RWPE1 (cell line): ENCODE measurements around the gene MCUR1.

ENCODE experiments used
- CTCF ChIA-PET: fragments of 350-600 bp; sonication (Branson Sonifier 250); formaldehyde crosslinking; extraction: SDS; loops from one replicate; lab custom pipeline; 2021; lab: Yijun Ruan, JAX
- POLR2A ChIA-PET: fragments of 400-600 bp; formaldehyde crosslinking; extraction: SDS; loops from one replicate; lab custom pipeline; 2020; ENCODE audit warnings: antibody characterized with exemption; ENCODE audit not compliant: low non-redundant PET; lab: Yijun Ruan, JAX
- DNase-seq: peaks from one replicate; pipeline ENCODE4 v3.0.0; 2012; ENCODE audit warnings: low spot score
- H3K27ac ChIP-seq: fragments of 450-650 bp; 2 replicates; pipeline ENCODE4 v1.5.1; 2017
- CTCF ChIP-seq: fragments of 450-650 bp; conservative IDR thresholded peaks from 2 replicates; pipeline ENCODE4 v1.5.1; 2017; ENCODE audit warnings: low read depth, mild to moderate bottlenecking

MCUR1 gene

GRCh38 chr6:13767121-13767808 lies 47.1 kb downstream of the MCUR1 start:
- ChIA-PET POLR2A (no interaction called here), CTCF (no interaction called here)
- no peak for DNase-seq
- no peak overlapping the region for H3K27ac ChIP-seq
- no peak for TF ChIP-seq CTCF

GRCh38 chr6:13766201-13766634 lies 48.1 kb downstream of the MCUR1 start:
- H3K27ac ChIP-seq: peak overlapping the region; percentile 13; the same call in 1 of the 2 replicates
- TF ChIP-seq CTCF: no peak
- DNase-seq: peak; percentile 42
- ChIA-PET CTCF (no interaction called here), POLR2A (no interaction called here)

DNA sequence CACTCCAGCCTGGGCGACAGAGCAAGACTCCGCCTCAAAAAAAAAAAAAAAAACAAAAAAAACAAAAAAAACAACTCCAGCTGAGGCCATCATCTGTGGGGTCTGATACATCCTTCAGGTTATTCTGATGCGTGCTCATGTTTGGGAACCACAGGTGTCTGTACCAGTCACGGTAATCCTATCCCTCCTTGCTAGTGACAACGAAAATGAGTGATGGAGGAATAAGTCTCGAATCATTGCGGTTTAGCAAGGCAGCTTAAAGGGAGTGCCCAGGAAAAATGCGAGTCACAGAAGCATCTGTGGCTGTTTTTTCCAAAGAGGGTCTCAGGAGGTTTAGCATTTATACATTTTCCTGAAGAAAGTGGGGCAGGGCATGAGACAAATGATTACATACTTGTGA lies 48.8 kb downstream of the MCUR1 start:
- H3K27ac ChIP-seq: peak overlapping the region; percentile 53
- no peak for TF ChIP-seq CTCF
- POLR2A ChIA-PET: no interaction called here
- CTCF ChIA-PET: no interaction called here
- DNase-seq: no peak

- POLR2A ChIA-PET: no interaction called here
- peak overlapping the region; percentile 53 for H3K27ac ChIP-seq
- no peak for DNase-seq
- no peak for TF ChIP-seq CTCF
- CTCF ChIA-PET: no interaction called here
Observed at GRCh38 chr6:13764996-13765395, 49.4 kb downstream of the MCUR1 start.

GRCh38 chr6:13763740-13764381 lies 50.5 kb downstream of the MCUR1 start:
- ChIA-PET CTCF (no interaction called here), POLR2A (interaction anchor here (0.6 kb wide), 1 partner anchor 13 kb away, joined by 8 read pairs; no protein-coding TSS in a partner anchor)
- peak overlapping the region; percentile 53 for H3K27ac ChIP-seq
- no peak for TF ChIP-seq CTCF
- no peak for DNase-seq

- ChIA-PET POLR2A (interaction anchor here (0.6 kb wide), 1 partner anchor 14 kb away, joined by 8 read pairs; no protein-coding TSS in a partner anchor), CTCF (interaction anchor here (0.6 to 0.8 kb wide), 4 partner anchors 20 to 1717 kb away, joined by 3 to 6 read pairs (median 4); no protein-coding TSS in a partner anchor)
- TF ChIP-seq CTCF: no peak
- peak overlapping the region; percentile 98 for H3K27ac ChIP-seq
- peak; percentile 56 for DNase-seq
Observed at GRCh38 chr6:13762611-13763441, 51.5 kb downstream of the MCUR1 start.
